Liver (tissue), 9 donors: ENCODE results near the gene BTN3A1. TPM values are rescaled to one million over a fixed set of nuclear protein-coding genes. Genes with fewer than 3 reads are reported as not detected.

Experiments
- DNase-seq: peaks from one replicate; pipeline ENCODE4 v3.0.0-alpha.2; 2017; ENCODE audit warnings: low spot score
- H3K27ac ChIP-seq, 2 donors: one replicate each; pipeline ENCODE4 v1.7.0; 2013; ENCODE audit warnings: inconsistent platforms in 2 of 2, low read length in 2 of 2, control low read depth in 1 of 2, low read depth in 1 of 2, mild to moderate bottlenecking in 1 of 2
- H3K27me3 ChIP-seq, 4 donors: one replicate each; pipeline versions ENCODE4 v1.6.1 to v1.7.0; 2013; ENCODE audit warnings: low read length in 3 of 4, inconsistent platforms in 1 of 4, mild to moderate bottlenecking in 1 of 4, moderate library complexity in 1 of 4; ENCODE audit not compliant: control insufficient read depth in 4 of 4, insufficient read depth in 4 of 4
- H3K36me3 ChIP-seq, 4 donors: one replicate each; pipeline versions ENCODE4 v1.6.1 to v1.7.0; 2013; ENCODE audit warnings: low read length in 3 of 4, mild to moderate bottlenecking in 3 of 4, low read depth in 1 of 4, moderate library complexity in 1 of 4; ENCODE audit not compliant: control insufficient read depth in 4 of 4, insufficient read depth in 3 of 4
- H3K4me1 ChIP-seq, 4 donors: one replicate each; pipeline versions ENCODE4 v1.6.1 to v1.7.0; 2013; ENCODE audit warnings: low read length in 3 of 4, mild to moderate bottlenecking in 3 of 4, moderate library complexity in 1 of 4; ENCODE audit not compliant: control insufficient read depth in 4 of 4, insufficient read depth in 4 of 4
- H3K4me3 ChIP-seq, 3 donors: one replicate each; pipeline versions ENCODE4 v1.6.1 to v1.7.0; 2013; ENCODE audit warnings: low read length in 3 of 3, control low read depth in 1 of 3, low read depth in 1 of 3, mild to moderate bottlenecking in 1 of 3
- H3K9ac ChIP-seq, 2 donors: one replicate each; pipeline ENCODE4 v1.7.0; 2013; ENCODE audit warnings: low read length in 2 of 2, mild to moderate bottlenecking in 2 of 2, moderate library complexity in 2 of 2, control low read depth in 1 of 2, low read depth in 1 of 2
- H3K9me3 ChIP-seq, 4 donors: one replicate each; pipeline versions ENCODE4 v1.6.1 to v1.7.0; 2013; ENCODE audit warnings: low read length in 3 of 4; ENCODE audit not compliant: control insufficient read depth in 4 of 4
- EGR1 ChIP-seq, 2 donors: IDR thresholded peaks; 2 replicates each; pipeline ENCODE4 v1.6.1; 2016 to 2018; ENCODE audit warnings: antibody characterized with exemption in 2 of 2, low read depth in 2 of 2
- FOXA1 ChIP-seq: IDR thresholded peaks from 2 replicates; pipeline ENCODE4 v1.6.1; 2016; ENCODE audit warnings: antibody characterized with exemption
- GABPA ChIP-seq, 2 donors: IDR thresholded peaks in 1 of 2; conservative IDR thresholded peaks in 1 of 2; 2 replicates each; pipeline ENCODE4 v1.6.1; 2016; ENCODE audit warnings: antibody characterized with exemption in 2 of 2, mild to moderate bottlenecking in 1 of 2, moderate library complexity in 1 of 2
- HNF4A ChIP-seq, 2 donors: conservative IDR thresholded peaks; 2 replicates each; pipeline ENCODE4 v1.6.1; 2016; ENCODE audit warnings: antibody characterized with exemption in 2 of 2, mild to moderate bottlenecking in 2 of 2
- JUND ChIP-seq, 2 donors: IDR thresholded peaks; 2 replicates each; pipeline ENCODE4 v1.6.1; 2016; ENCODE audit warnings: antibody characterized with exemption in 2 of 2
- NR2F2 ChIP-seq: IDR thresholded peaks from 2 replicates; pipeline ENCODE4 v1.6.1; 2016; ENCODE audit warnings: antibody characterized with exemption
- RXRA ChIP-seq, 2 donors: IDR thresholded peaks; 2 replicates each; pipeline ENCODE4 v1.6.1; 2017 to 2018; ENCODE audit warnings: antibody characterized with exemption in 2 of 2, mild to moderate bottlenecking in 1 of 2
- SP1 ChIP-seq: IDR thresholded peaks from 2 replicates; pipeline ENCODE4 v1.6.1; 2018; ENCODE audit warnings: antibody characterized with exemption, mild to moderate bottlenecking
- YY1 ChIP-seq: IDR thresholded peaks from 2 replicates; pipeline ENCODE4 v1.6.1; 2016; ENCODE audit warnings: antibody characterized with exemption, mild to moderate bottlenecking
- WGBS: extraction: QIAGEN DNeasy Blood & Tissue Kit; methylation state at CpG from one replicate; pipeline ENCODE4 v1.1.7; 2013; 5-methylcytosine and 5-hydroxymethylcytosine counted together
- polyA plus RNA-seq, 2 donors: library from polyadenylated mRNA; stranded (reverse) in 1 of 2; unstranded in 1 of 2; fragments of 200-250 nt in 1 of 2; fragments of >200 nt in 1 of 2; fragmentation: Nextera tagmentation in 1 of 2; extraction: Ambion mirVana in 1 of 2; gene quantifications; one replicate each; pipeline versions ENCODE4 v1.2.1 to v1.2.3, GENCODE V29; 2013 to 2015
- total RNA-seq, 2 donors: library from RNA; depleted of rRNA; stranded (reverse); fragments of >200 nt; gene quantifications; one replicate each; pipeline ENCODE4 v1.2.3, GENCODE V29; 2014
- TF ChIP-seq, protein P1 (sequence below): IDR thresholded peaks from 2 replicates; pipeline ENCODE4 v1.6.1; 2016; ENCODE audit warnings: antibody characterized with exemption
- TF ChIP-seq, protein P2 (sequence below): IDR thresholded peaks from 2 replicates; pipeline ENCODE4 v1.6.1; 2016; ENCODE audit warnings: antibody characterized with exemption
- TF ChIP-seq, protein P3 (sequence below): IDR thresholded peaks from 2 replicates; pipeline ENCODE4 v1.6.1; 2016; ENCODE audit warnings: antibody characterized with exemption
- TF ChIP-seq, protein P4 (sequence below): fragments of 150-350 bp; IDR thresholded peaks from 2 replicates; pipeline ENCODE4 v1.5.1; 2017; ENCODE audit warnings: improper control_type of control experiment, low read depth, low read length; ENCODE audit not compliant: missing input control
- donor health status: healthy.
- donor health status: healthy.
- donor health status: healthy.
- donor health status: healthy.
- donor health status: healthy.

BTN3A1 gene
- total and polyA plus RNA-seq, 4 donors, result 2.3 to 17.1 (median 6.3) TPM

DNA sequence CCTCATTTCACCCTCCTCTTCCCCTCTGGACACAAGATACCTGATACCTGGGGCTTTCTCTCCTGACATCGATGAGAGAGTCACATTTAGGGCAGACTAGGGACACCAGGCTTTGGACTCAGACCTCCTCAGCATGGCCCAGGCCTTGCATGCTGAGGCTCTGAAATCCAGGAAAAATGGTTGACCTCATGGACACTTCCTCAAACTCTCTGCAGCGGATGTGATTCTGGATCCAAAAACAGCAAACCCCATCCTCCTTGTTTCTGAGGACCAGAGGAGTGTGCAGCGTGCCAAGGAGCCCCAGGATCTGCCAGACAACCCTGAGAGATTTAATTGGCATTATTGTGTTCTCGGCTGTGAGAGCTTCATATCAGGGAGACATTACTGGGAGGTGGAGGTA, 10.9 kb downstream of the BTN3A1 start (continued):
- TF ChIP-seq, protein P1, sequence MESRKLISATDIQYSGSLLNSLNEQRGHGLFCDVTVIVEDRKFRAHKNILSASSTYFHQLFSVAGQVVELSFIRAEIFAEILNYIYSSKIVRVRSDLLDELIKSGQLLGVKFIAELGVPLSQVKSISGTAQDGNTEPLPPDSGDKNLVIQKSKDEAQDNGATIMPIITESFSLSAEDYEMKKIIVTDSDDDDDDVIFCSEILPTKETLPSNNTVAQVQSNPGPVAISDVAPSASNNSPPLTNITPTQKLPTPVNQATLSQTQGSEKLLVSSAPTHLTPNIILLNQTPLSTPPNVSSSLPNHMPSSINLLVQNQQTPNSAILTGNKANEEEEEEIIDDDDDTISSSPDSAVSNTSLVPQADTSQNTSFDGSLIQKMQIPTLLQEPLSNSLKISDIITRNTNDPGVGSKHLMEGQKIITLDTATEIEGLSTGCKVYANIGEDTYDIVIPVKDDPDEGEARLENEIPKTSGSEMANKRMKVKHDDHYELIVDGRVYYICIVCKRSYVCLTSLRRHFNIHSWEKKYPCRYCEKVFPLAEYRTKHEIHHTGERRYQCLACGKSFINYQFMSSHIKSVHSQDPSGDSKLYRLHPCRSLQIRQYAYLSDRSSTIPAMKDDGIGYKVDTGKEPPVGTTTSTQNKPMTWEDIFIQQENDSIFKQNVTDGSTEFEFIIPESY, result no peak
- TF ChIP-seq, protein P2, sequence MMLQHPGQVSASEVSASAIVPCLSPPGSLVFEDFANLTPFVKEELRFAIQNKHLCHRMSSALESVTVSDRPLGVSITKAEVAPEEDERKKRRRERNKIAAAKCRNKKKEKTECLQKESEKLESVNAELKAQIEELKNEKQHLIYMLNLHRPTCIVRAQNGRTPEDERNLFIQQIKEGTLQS, result no peak
- TF ChIP-seq FOXA1, result no peak
- TF ChIP-seq, protein P3, sequence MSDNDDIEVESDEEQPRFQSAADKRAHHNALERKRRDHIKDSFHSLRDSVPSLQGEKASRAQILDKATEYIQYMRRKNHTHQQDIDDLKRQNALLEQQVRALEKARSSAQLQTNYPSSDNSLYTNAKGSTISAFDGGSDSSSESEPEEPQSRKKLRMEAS, result no peak

DNA sequence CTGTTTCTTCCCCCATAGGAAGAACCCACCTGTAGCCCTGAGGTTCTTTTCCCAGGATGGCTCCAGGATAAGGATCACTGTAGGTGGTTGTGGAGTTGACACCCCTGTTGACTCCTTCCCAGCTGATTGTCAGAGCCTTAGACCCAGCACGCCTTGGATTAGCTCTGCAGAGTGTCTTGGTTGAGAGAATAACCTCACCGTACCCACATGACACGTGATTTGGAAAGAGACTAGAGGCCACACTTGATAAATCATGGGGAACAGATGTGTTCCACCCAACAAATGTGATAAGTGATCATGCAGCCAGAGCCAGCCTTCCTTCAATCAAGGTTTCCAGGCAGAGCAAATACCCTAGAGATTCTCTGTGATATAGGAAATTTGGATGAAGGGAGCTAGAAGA, 12.2 kb downstream of the BTN3A1 start:
- 95% methylated on average over 3 of the region's 3 CpGs for WGBS
- Histone ChIP-seq H3K9ac (no peak overlapping the region), H3K4me3 (no peak overlapping the region), H3K27ac (no peak overlapping the region), H3K9me3 (peaks cover 0 to 3% (median 1%) of the 10 kb centered on the region in 4 donors), H3K27me3 (no peaks in the 10 kb centered on the region), H3K4me1 (no peaks in the 10 kb centered on the region), H3K36me3 (peaks cover 6 to 35% (median 20%) of the 10 kb centered on the region in 4 donors)
- no peak for DNase-seq
- no peak for TF ChIP-seq HNF4A (conservative IDR thresholded peaks at IDR 0.05)
- TF ChIP-seq JUND (IDR thresholded peaks at IDR 0.05), result no peak
- no peak for TF ChIP-seq RXRA (IDR thresholded peaks at IDR 0.05)
- TF ChIP-seq EGR1 (IDR thresholded peaks at IDR 0.05; ENCODE audit: low read depth in 2 of 2), result no peak
- TF ChIP-seq, protein P4, sequence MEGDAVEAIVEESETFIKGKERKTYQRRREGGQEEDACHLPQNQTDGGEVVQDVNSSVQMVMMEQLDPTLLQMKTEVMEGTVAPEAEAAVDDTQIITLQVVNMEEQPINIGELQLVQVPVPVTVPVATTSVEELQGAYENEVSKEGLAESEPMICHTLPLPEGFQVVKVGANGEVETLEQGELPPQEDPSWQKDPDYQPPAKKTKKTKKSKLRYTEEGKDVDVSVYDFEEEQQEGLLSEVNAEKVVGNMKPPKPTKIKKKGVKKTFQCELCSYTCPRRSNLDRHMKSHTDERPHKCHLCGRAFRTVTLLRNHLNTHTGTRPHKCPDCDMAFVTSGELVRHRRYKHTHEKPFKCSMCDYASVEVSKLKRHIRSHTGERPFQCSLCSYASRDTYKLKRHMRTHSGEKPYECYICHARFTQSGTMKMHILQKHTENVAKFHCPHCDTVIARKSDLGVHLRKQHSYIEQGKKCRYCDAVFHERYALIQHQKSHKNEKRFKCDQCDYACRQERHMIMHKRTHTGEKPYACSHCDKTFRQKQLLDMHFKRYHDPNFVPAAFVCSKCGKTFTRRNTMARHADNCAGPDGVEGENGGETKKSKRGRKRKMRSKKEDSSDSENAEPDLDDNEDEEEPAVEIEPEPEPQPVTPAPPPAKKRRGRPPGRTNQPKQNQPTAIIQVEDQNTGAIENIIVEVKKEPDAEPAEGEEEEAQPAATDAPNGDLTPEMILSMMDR, result no peak
- TF ChIP-seq GABPA (IDR thresholded peaks at IDR 0.05 in 1 of 2, conservative IDR thresholded peaks at IDR 0.05 in 1 of 2), result no peak
- TF ChIP-seq NR2F2, result no peak
- no peak for TF ChIP-seq YY1

DNA sequence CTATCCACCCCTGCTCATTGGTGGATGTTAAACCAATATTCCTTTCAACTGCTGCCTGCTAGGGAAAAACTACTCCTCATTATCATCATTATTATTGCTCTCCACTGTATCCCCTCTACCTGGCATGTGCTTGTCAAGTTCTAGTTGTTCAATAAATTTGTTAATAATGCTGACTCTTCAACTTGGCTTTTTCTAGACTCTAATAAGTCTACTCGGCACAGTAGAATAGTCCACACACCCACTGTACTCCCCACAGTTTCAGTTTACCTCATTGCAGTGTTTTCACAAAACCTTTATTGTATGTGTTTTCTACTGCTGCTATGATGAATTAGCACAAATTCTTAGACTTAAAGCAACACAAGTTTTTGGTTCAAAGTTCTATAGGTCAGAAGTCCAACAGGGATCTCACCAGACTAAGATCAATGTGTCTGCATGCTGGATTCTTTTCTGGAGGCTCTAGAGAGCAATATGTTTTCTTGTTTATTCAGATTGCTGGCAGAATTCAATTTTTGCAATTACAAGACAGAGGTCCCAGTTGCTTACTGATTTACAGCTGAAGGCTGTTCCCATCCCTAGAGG, 13.1 kb downstream of the BTN3A1 start:
- no peak overlapping the region for H3K4me3 ChIP-seq
- TF ChIP-seq YY1, result no peak
- TF ChIP-seq, protein P3, result no peak
- TF ChIP-seq SP1, result no peak
- TF ChIP-seq RXRA (IDR thresholded peaks at IDR 0.05), result no peak
- no peak for DNase-seq
- H3K27ac ChIP-seq, result no peak overlapping the region
- 92% methylated on average over 1 of the region's 1 CpG for WGBS
- peaks cover 5 to 27% (median 16%) of the 10 kb centered on the region in 4 donors for H3K36me3 ChIP-seq
- H3K9me3 ChIP-seq, result peaks cover 0 to 3% (median 1%) of the 10 kb centered on the region in 4 donors
- H3K4me1 ChIP-seq, result no peaks in the 10 kb centered on the region
- no peaks in the 10 kb centered on the region for H3K27me3 ChIP-seq
- H3K9ac ChIP-seq, result no peak overlapping the region
